ENCODE results near the gene BRK1. TPM values are rescaled to one million over a fixed set of nuclear protein-coding genes. Genes with fewer than 3 reads are reported as not detected.
"Not testable (repeated sequence)": the region's sequence is repeated elsewhere in the genome, so short reads cannot be mapped to it uniquely, and the experiment has no call there.

Gene BRK1
- total RNA-seq, 4 donors from 2014 or later = 107 to 148 (median 142) TPM

DNA sequence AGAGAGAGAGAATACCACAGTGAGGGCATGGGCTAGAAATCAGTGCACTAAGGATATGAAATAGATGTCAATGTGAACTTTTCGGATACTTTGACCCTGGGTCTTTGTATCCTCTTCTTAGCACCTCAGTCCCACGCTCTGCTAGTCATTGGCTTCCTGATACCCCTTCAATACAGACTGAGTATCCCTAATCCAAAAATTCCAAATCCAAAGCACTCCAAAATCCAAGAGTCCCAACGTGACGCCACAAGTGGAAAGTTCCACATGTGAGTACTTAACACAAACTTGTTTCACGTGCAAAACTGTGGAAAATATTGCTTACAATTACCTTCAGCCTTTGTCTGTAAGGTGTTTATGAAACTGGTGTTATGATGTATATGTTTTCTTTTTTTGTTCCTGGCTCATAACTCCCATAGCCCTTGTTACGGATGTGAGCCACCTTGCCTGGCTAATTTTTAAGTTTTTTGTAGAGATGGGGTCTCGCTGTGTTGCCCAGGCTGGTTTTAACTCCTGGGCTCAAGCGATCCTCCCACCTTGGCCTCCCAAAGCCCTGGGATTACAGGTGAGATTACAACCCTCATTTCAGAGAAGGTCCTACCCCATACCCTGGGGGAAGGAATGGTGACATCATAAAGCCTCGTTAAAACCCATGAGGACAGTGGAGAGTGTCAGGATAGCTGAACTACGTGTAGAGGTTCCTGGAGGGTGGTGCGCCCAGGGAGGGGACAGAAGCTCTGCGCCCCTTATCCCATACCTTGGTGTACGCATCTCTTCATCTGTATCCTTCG lies 39.1 kb downstream of the BRK1 start:
- Histone ChIP-seq H3K4me3 (no peak overlapping the region), H3K27me3 (no peaks in the 10 kb centered on the region)
- intact Hi-C loops (cut with DNase I) = no loop called here

DNA sequence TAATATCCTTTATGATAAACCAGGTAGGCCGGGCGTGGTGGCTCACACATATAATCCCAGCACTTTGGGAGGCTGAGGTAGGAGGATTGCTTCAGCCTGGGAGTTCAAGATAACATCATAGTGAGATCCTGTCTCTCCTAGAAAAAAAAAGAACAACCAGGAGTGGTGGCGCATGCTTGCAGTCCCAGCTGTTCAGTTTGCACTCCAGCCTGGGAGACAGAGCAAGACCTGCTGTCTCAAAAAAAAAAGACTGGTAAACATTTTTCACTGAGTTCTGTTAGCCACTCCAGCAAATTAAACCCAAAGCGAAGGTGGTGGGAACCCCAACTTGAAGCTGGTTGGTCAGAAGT lies 39.6 kb downstream of the BRK1 start:
- Histone ChIP-seq H3K27ac (replicated peaks in 1 of 4) (no peak overlapping the region), H3K9me3 (no peaks in the 10 kb centered on the region), H3K36me3 (peaks cover 25 to 49% (median 39%) of the 10 kb centered on the region in 4 donors), H3K4me1 (no peaks in the 10 kb centered on the region), H3K4me3 (no peak overlapping the region), H3K27me3 (no peaks in the 10 kb centered on the region)
- intact Hi-C loops (cut with DNase I) = no loop called here
- TF ChIP-seq, protein P1, sequence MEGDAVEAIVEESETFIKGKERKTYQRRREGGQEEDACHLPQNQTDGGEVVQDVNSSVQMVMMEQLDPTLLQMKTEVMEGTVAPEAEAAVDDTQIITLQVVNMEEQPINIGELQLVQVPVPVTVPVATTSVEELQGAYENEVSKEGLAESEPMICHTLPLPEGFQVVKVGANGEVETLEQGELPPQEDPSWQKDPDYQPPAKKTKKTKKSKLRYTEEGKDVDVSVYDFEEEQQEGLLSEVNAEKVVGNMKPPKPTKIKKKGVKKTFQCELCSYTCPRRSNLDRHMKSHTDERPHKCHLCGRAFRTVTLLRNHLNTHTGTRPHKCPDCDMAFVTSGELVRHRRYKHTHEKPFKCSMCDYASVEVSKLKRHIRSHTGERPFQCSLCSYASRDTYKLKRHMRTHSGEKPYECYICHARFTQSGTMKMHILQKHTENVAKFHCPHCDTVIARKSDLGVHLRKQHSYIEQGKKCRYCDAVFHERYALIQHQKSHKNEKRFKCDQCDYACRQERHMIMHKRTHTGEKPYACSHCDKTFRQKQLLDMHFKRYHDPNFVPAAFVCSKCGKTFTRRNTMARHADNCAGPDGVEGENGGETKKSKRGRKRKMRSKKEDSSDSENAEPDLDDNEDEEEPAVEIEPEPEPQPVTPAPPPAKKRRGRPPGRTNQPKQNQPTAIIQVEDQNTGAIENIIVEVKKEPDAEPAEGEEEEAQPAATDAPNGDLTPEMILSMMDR (IDR thresholded peaks at IDR 0.05) = no peak
- TF ChIP-seq POLR2AphosphoS5 (IDR thresholded peaks at IDR 0.05) (no peak), EP300 (IDR thresholded peaks at IDR 0.05) (no peak), POLR2A (IDR thresholded peaks at IDR 0.05; ENCODE audit: low read depth) (no peak)
- WGBS = 92% methylated on average over 4 of the region's 4 CpGs
- DNase-seq (ENCODE audit: extremely low spot score) = no peak

More for the DNA sequence above, 39.1 kb downstream of the BRK1 start:
- Histone ChIP-seq H3K36me3 (peaks cover 30 to 54% (median 45%) of the 10 kb centered on the region in 4 donors), H3K4me1 (no peaks in the 10 kb centered on the region), H3K9me3 (no peaks in the 10 kb centered on the region), H3K27ac (replicated peaks in 1 of 4) (no peak overlapping the region)
- TF ChIP-seq POLR2AphosphoS5 (IDR thresholded peaks at IDR 0.05) = no peak
- no peak for DNase-seq (ENCODE audit: extremely low spot score)
- 89% methylated on average over 14 of the region's 14 CpGs for WGBS

DNA sequence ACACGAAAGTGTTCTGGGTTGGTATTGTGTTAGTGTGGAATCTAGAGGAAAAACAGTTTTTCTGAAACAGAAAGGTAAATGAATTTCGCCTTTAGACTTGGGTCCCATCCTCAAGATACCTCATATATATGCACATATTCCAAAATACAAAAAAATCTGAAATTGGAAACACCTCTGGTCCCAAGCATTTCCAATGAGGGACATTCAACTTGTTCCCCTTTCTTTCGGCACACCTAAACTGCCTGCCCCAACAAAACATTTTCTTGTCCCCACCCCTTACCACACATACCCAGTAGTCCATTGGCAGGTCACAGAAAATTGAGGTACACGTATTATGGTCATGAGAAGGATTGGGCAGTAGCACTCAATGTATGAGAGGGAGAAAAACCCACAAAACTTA lies 40.2 kb downstream of the BRK1 start:
- no peak for DNase-seq (ENCODE audit: extremely low spot score)
- Histone ChIP-seq H3K27ac (replicated peaks in 1 of 4) (no peak overlapping the region), H3K27me3 (no peaks in the 10 kb centered on the region), H3K9me3 (no peaks in the 10 kb centered on the region), H3K4me1 (no peaks in the 10 kb centered on the region), H3K36me3 (peaks cover 20 to 43% (median 33%) of the 10 kb centered on the region in 4 donors), H3K4me3 (no peak overlapping the region)
- WGBS = 94% methylated on average over 4 of the region's 4 CpGs
- TF ChIP-seq, protein P1 (IDR thresholded peaks at IDR 0.05) = no peak
- TF ChIP-seq POLR2A (IDR thresholded peaks at IDR 0.05; ENCODE audit: low read depth) (no peak), POLR2AphosphoS5 (IDR thresholded peaks at IDR 0.05) (no peak)
- intact Hi-C loops (cut with DNase I) = no loop called here

DNA sequence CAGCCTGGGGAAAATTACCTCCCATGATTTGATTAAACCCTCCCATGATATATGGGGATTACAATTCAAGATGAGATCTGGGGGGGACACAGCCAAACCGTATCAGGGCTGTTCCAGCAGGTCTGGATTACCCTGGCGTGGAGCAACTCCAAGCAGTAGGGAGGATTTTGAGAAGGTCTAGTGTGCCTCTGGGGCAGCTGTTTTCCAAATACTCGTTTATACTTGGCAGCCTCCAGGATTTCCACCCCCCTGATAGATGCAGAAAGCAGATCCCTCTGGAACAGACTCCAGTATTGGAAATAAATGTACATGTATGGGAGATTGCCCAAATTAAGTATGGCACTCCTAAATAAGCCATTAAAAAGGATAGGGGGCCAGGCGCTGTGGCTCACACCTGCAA lies 41.6 kb downstream of the BRK1 start:
- no peak for TF ChIP-seq POLR2AphosphoS5 (IDR thresholded peaks at IDR 0.05)
- TF ChIP-seq, protein P1 (IDR thresholded peaks at IDR 0.05) = no peak
- no peak for TF ChIP-seq POLR2A (IDR thresholded peaks at IDR 0.05; ENCODE audit: low read depth)
- TF ChIP-seq EP300 (IDR thresholded peaks at IDR 0.05) = no peak
- H3K4me3 ChIP-seq = no peak overlapping the region
- intact Hi-C loops (cut with DNase I) = no loop called here
- WGBS = 57% methylated on average over 4 of the region's 4 CpGs
- H3K27ac ChIP-seq (replicated peaks in 1 of 4) = no peak overlapping the region
- peaks cover 6 to 29% (median 20%) of the 10 kb centered on the region in 4 donors for H3K36me3 ChIP-seq
- no peak for DNase-seq (ENCODE audit: extremely low spot score)
- H3K27me3 ChIP-seq = no peaks in the 10 kb centered on the region
- no peaks in the 10 kb centered on the region for H3K4me1 ChIP-seq
- no peaks in the 10 kb centered on the region for H3K9me3 ChIP-seq

DNA sequence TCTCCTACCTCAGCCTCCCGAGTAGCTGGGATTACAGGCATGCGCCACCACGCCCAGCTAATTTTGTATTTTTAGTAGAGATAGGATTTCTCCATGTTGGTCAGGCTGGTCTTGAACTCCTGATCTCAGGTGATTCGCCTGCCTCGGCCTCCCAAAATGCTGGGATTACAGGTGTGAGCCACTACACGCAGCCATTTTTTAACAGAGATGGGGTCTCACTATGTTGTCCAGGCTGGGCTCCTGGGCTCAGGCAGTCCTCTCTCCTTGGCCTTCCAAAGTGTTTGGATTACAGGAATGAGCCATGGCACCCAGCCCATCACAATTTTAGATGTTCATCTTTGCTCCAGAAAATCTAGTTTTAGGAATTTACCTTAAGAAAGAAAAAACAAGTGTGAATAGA lies 43.1 kb downstream of the BRK1 start:
- peaks cover 0 to 14% (median 5%) of the 10 kb centered on the region in 4 donors for H3K36me3 ChIP-seq

DNA sequence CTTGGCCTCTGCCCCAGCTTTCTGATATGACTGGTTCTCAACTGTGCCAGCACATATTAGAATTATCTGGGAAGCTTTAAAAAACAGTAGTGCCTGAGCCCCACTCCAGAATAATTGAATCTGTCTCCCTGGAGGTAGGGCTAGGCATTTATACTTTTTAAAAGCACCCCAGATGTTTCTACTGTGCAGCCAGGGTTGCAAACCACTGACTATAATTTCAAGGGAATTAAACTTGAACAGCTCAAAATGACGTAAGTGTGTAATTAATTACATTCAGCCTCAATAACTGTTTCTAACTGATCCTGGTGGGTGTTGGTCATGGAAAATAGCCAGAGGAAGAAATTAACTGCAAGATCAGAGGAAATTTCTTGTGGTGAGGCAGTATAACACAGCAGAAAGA lies 44.9 kb downstream of the BRK1 start:
- no peak for DNase-seq (ENCODE audit: extremely low spot score)
- TF ChIP-seq POLR2AphosphoS5 (IDR thresholded peaks at IDR 0.05) (no peak), POLR2A (IDR thresholded peaks at IDR 0.05; ENCODE audit: low read depth) (no peak), EP300 (IDR thresholded peaks at IDR 0.05) (no peak)
- TF ChIP-seq, protein P1 (IDR thresholded peaks at IDR 0.05) = no peak
- 53% methylated on average over 1 of the region's 1 CpG for WGBS
- H3K4me3 ChIP-seq = no peak overlapping the region
- H3K36me3 ChIP-seq = no peaks in the 10 kb centered on the region
- H3K27me3 ChIP-seq = no peaks in the 10 kb centered on the region
- H3K4me1 ChIP-seq = peaks cover 2 to 12% (median 9%) of the 10 kb centered on the region in 4 donors
- no peak overlapping the region for H3K27ac ChIP-seq (replicated peaks in 1 of 4)
- intact Hi-C loops (cut with DNase I) = no loop called here
- H3K9me3 ChIP-seq = no peaks in the 10 kb centered on the region

More for the DNA sequence above, 43.1 kb downstream of the BRK1 start:
- H3K27me3 ChIP-seq; H3K4me1 ChIP-seq; H3K4me3 ChIP-seq; H3K27ac ChIP-seq (replicated peaks in 1 of 4); DNase-seq (ENCODE audit: extremely low spot score); intact Hi-C loops (cut with DNase I); H3K9me3 ChIP-seq: not testable (repeated sequence)
- 100% methylated on average over 6 of the region's 6 CpGs for WGBS

Data from esophagus muscularis mucosa (tissue), 4 donors.